Neural cell (in vitro differentiated cells): ENCODE measurements around the gene UBA5.

Source experiments
- EP300 ChIP-seq: fragments of 450-650 bp; conservative IDR thresholded peaks from 2 replicates; pipeline ENCODE4 v1.6.1; 2014; ENCODE audit warnings: antibody characterized with exemption, mild to moderate bottlenecking, moderate library complexity; ENCODE audit not compliant: poor library complexity, severe bottlenecking
- EZH2 ChIP-seq: fragments of 200-600, 300-800 bp; shearing (Covaris generic), sonication (generic); IDR thresholded peaks from 2 replicates; pipeline ENCODE4 v1.6.1; 2014; ENCODE audit warnings: antibody characterized with exemption, low read length, borderline replicate concordance, mild to moderate bottlenecking; ENCODE audit not compliant: insufficient read depth, poor library complexity, severe bottlenecking
- POLR2AphosphoS5 ChIP-seq: IDR thresholded peaks from 2 replicates; pipeline ENCODE4 v1.6.1; 2012
- SMC3 ChIP-seq: fragments of 450-650 bp; conservative IDR thresholded peaks from 2 replicates; pipeline ENCODE4 v1.6.1; 2014; ENCODE audit warnings: antibody characterized with exemption, mild to moderate bottlenecking, moderate library complexity; ENCODE audit not compliant: poor library complexity
- TAF1 ChIP-seq: IDR thresholded peaks from 2 replicates; pipeline ENCODE4 v1.6.1; 2012; ENCODE audit warnings: low read depth
- TF ChIP-seq, protein P1 (sequence below): fragments of 450-650 bp; IDR thresholded peaks from 2 replicates; pipeline ENCODE4 v1.5.1; 2014; ENCODE audit warnings: antibody characterized with exemption, mild to moderate bottlenecking, moderate library complexity; ENCODE audit not compliant: poor library complexity, severe bottlenecking

- TF ChIP-seq, protein P1, sequence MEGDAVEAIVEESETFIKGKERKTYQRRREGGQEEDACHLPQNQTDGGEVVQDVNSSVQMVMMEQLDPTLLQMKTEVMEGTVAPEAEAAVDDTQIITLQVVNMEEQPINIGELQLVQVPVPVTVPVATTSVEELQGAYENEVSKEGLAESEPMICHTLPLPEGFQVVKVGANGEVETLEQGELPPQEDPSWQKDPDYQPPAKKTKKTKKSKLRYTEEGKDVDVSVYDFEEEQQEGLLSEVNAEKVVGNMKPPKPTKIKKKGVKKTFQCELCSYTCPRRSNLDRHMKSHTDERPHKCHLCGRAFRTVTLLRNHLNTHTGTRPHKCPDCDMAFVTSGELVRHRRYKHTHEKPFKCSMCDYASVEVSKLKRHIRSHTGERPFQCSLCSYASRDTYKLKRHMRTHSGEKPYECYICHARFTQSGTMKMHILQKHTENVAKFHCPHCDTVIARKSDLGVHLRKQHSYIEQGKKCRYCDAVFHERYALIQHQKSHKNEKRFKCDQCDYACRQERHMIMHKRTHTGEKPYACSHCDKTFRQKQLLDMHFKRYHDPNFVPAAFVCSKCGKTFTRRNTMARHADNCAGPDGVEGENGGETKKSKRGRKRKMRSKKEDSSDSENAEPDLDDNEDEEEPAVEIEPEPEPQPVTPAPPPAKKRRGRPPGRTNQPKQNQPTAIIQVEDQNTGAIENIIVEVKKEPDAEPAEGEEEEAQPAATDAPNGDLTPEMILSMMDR, result peak; percentile 17
- TF ChIP-seq EP300 (no peak), EZH2 (no peak), SMC3 (no peak), TAF1 (no peak), POLR2AphosphoS5 (no peak)
Measured at GRCh38 chr3:132723024-132723950, 63.2 kb downstream of the UBA5 start.
